Trophoblast cell (in vitro differentiated cells and primary cell): ENCODE measurements around the gene APCDD1. TPM values are rescaled to one million over a fixed set of nuclear protein-coding genes. Genes with fewer than 3 reads are reported as not detected.

Experiments
- DNase-seq, 2 donors: peaks; one replicate each; pipeline ENCODE4 v3.0.0-alpha.2; 2016
- H2AFZ ChIP-seq: 2 replicates; pipeline ENCODE4 v1.6.1; 2013; ENCODE audit warnings: low read length, moderate library complexity, mild to moderate bottlenecking; ENCODE audit not compliant: insufficient read depth, poor library complexity
- H2AK5ac ChIP-seq: 2 replicates; pipeline ENCODE4 v1.6.1; 2013; ENCODE audit warnings: mild to moderate bottlenecking, low read length
- H2BK120ac ChIP-seq: 2 replicates; pipeline ENCODE4 v1.6.1; 2013; ENCODE audit warnings: low read length, mild to moderate bottlenecking, moderate library complexity; ENCODE audit not compliant: insufficient read depth, poor library complexity
- H2BK12ac ChIP-seq: 2 replicates; pipeline ENCODE4 v1.6.1; 2013; ENCODE audit warnings: mild to moderate bottlenecking, low read length, moderate library complexity
- H2BK5ac ChIP-seq: 2 replicates; pipeline ENCODE4 v1.6.1; 2013; ENCODE audit warnings: low read length, low read depth, moderate library complexity, mild to moderate bottlenecking; ENCODE audit not compliant: poor library complexity
- H3K14ac ChIP-seq: 2 replicates; pipeline ENCODE4 v1.6.1; 2013; ENCODE audit warnings: mild to moderate bottlenecking, low read length
- H3K18ac ChIP-seq: 2 replicates; pipeline ENCODE4 v1.6.1; 2013; ENCODE audit warnings: mild to moderate bottlenecking, low read length
- H3K23ac ChIP-seq: 2 replicates; pipeline ENCODE4 v1.6.1; 2013; ENCODE audit warnings: low read length
- H3K27ac ChIP-seq: 2 replicates; pipeline ENCODE4 v1.5.1; 2013; ENCODE audit warnings: low read depth, mild to moderate bottlenecking, inconsistent platforms, low read length, moderate library complexity
- H3K27me3 ChIP-seq: 2 replicates; pipeline ENCODE4 v1.6.1; 2013; ENCODE audit warnings: inconsistent platforms, mild to moderate bottlenecking, low read length, moderate library complexity; ENCODE audit not compliant: insufficient read depth
- H3K36me3 ChIP-seq, 2 experiments: 1 replicate in 1 of 2; 2 replicates in 1 of 2; pipeline ENCODE4 v1.6.1; 2013; ENCODE audit warnings: low read length in 2 of 2, mild to moderate bottlenecking in 2 of 2, moderate library complexity in 1 of 2; ENCODE audit not compliant: insufficient read depth in 2 of 2, control insufficient read depth in 1 of 2
- H3K4ac ChIP-seq: 2 replicates; pipeline ENCODE4 v1.6.1; 2013; ENCODE audit warnings: low read depth, mild to moderate bottlenecking, low read length, moderate library complexity
- H3K4me1 ChIP-seq, 2 experiments: 1 replicate in 1 of 2; 2 replicates in 1 of 2; pipeline ENCODE4 v1.6.1; 2013; ENCODE audit warnings: low read length in 2 of 2, mild to moderate bottlenecking in 2 of 2, moderate library complexity in 1 of 2; ENCODE audit not compliant: insufficient read depth in 2 of 2, control insufficient read depth in 1 of 2
- H3K4me2 ChIP-seq: 2 replicates; pipeline ENCODE4 v1.6.1; 2013; ENCODE audit warnings: inconsistent platforms, mild to moderate bottlenecking, low read length, moderate library complexity
- H3K4me3 ChIP-seq: 2 replicates; pipeline ENCODE4 v1.5.1; 2013; ENCODE audit warnings: mild to moderate bottlenecking, low read depth, low read length, inconsistent platforms
- H3K79me1 ChIP-seq: one replicate; pipeline ENCODE4 v1.6.1; 2013; ENCODE audit warnings: low read length
- H3K79me2 ChIP-seq: 2 replicates; pipeline ENCODE4 v1.6.1; 2013; ENCODE audit warnings: low read length, mild to moderate bottlenecking; ENCODE audit not compliant: control insufficient read depth, insufficient read depth, poor library complexity
- H3K9ac ChIP-seq: 2 replicates; pipeline ENCODE4 v1.6.1; 2013; ENCODE audit warnings: mild to moderate bottlenecking, low read length
- H3K9me3 ChIP-seq: 2 replicates; pipeline ENCODE4 v1.6.1; 2013; ENCODE audit warnings: low read depth, mild to moderate bottlenecking, control low read depth, inconsistent platforms, low read length; ENCODE audit not compliant: insufficient read depth
- H4K12ac ChIP-seq: 2 replicates; pipeline ENCODE4 v1.6.1; 2013; ENCODE audit warnings: low read depth, mild to moderate bottlenecking, low read length, moderate library complexity
- H4K8ac ChIP-seq: 2 replicates; pipeline ENCODE4 v1.6.1; 2013; ENCODE audit warnings: low read depth, mild to moderate bottlenecking, low read length, moderate library complexity
- H4K91ac ChIP-seq: one replicate; pipeline ENCODE4 v1.6.1; 2013; ENCODE audit warnings: low read depth, mild to moderate bottlenecking, low read length, moderate library complexity
- WGBS: extraction: QIAGEN DNeasy Blood & Tissue Kit; methylation state at CpG from one replicate; pipeline ENCODE4 v1.1.7; 2013; ENCODE audit warnings: missing lambda C conversion rate; ENCODE audit not compliant: insufficient read length, insufficient coverage; ENCODE audit errors: extremely low coverage; 5-methylcytosine and 5-hydroxymethylcytosine counted together
- polyA plus RNA-seq: library from polyadenylated mRNA; stranded (reverse); fragments of 200-250 nt; gene quantifications from 2 replicates; pipeline ENCODE4 v1.2.3, GENCODE V29; 2013

The APCDD1 gene
- 0.81 and 1.4 TPM in 2 replicates for polyA plus RNA-seq

DNA sequence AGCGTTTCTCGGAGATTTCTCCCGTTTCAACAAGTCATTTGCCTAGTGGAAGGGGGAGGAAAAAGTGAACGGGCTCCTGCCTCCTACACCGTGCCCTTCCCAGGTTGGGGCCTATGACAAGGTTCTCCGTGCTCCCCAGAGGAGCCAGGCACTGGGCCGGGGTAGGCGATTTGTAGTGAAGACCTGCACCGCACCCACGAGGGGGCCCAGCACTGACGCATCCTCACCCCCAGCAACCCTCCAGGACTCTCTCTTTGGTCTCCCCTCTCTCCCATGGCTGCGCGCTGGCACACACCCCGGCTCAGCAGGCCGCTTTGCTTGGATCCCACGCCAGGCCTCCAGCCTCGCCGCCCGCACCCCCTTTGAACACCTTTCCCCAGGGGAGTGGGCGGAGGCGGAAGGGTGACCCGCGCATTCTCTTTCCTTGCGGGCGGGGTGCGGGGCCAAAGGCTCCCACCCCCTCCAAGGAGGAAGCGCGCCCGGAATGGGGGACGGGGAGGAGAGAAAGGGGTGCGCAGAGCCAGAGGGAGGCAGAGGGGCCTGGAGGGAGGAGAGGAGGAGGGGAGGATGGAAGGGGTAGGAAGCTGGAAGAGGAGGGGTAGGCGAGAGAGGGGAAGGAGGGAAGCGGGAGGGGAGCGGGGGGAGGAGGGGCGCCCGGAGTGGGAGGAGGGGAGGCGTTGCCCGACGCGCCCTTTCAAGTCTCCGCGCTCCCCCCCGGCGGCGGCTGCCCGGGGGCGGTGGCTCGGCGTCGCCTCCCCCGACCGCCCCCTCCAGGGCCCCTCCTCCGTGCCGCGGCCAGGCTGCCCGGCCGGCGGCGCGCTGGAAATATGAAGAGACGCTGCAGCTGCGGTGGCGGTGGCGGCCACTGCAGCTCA lies at the start of gene APCDD1:
TSS of gene APCDD1 (plus strand) at position 830 of the 875 bp plus-strand sequence. CDS start 347 bp downstream, outside the sequence.
- peaks cover 2% of the 10 kb centered on the region for H3K79me2 ChIP-seq
- no CpG with 5 or more reads among the region's 64 CpGs for WGBS
- H2BK12ac ChIP-seq, result no peak within 1 kb of the TSS
- H3K27ac ChIP-seq, result no peak within 1 kb of the TSS
- H3K4ac ChIP-seq, result no peak within 1 kb of the TSS
- H3K14ac ChIP-seq, result peak within 1 kb of the TSS; percentile 40
- no peak within 1 kb of the TSS for H4K12ac ChIP-seq
- peak; percentile 47 to 70 for DNase-seq
- no peak within 1 kb of the TSS for H2BK5ac ChIP-seq
- H4K91ac ChIP-seq, result no peak within 1 kb of the TSS
- no peak within 1 kb of the TSS for H2BK120ac ChIP-seq
- H3K4me1 ChIP-seq, result peaks cover 11 to 12% of the 10 kb centered on the region in 2 experiments
- H3K4me3 ChIP-seq, result peak within 1 kb of the TSS; percentile 67
- peak within 1 kb of the TSS; percentile 36 for H3K9ac ChIP-seq
- H2AFZ ChIP-seq, result peak within 1 kb of the TSS; percentile 76
- H3K18ac ChIP-seq, result peak within 1 kb of the TSS; percentile 29
- no peak within 1 kb of the TSS for H3K23ac ChIP-seq
- peaks cover 3% of the 10 kb centered on the region for H3K9me3 ChIP-seq
- H3K27me3 ChIP-seq, result peaks cover 11% of the 10 kb centered on the region
- peaks cover 3% of the 10 kb centered on the region for H3K79me1 ChIP-seq
- H2AK5ac ChIP-seq, result no peak within 1 kb of the TSS
- H3K4me2 ChIP-seq, result peak within 1 kb of the TSS; percentile 97
- H4K8ac ChIP-seq, result peak within 1 kb of the TSS; percentile 66
- H3K36me3 ChIP-seq, result no peaks in the 10 kb centered on the region

DNA sequence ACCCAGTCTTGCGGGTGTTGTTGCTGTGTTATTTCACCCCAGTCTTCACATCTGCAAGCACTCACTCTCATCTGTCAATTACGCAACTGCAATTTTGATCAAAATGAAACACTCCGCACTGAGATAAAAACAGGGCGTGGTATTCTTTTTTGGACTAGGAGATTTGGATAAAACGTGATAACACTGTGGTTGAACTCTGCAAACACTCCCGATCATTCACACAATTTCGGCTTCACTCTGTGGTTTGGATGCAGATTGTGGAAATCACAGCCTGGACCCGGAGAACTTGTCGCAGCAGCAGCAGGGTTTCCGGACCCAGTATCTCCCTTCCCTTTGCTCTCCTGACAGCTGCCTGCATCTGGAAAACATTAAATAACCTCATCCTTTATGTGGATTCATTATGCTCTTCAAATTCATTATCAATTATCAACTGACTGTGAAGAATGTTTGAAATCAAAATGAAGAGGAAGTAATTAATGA lies 49.4 kb upstream of the APCDD1 start:
- Histone ChIP-seq H3K14ac (no peak overlapping the region), H3K27ac (no peak overlapping the region), H3K9me3 (peaks cover 4% of the 10 kb centered on the region), H2AFZ (no peak overlapping the region), H4K91ac (no peak overlapping the region), H3K23ac (no peak overlapping the region), H3K79me1 (no peaks in the 10 kb centered on the region), H3K18ac (no peak overlapping the region), H3K79me2 (no peaks in the 10 kb centered on the region), H2BK120ac (no peak overlapping the region), H3K9ac (no peak overlapping the region), H3K36me3 (no peaks in the 10 kb centered on the region), H3K4me1 (no peaks in the 10 kb centered on the region), H2AK5ac (no peak overlapping the region), H4K12ac (no peak overlapping the region), H3K4me3 (no peak overlapping the region), H4K8ac (no peak overlapping the region), H3K4ac (no peak overlapping the region), H2BK5ac (no peak overlapping the region), H3K4me2 (no peak overlapping the region), H3K27me3 (peaks cover 3% of the 10 kb centered on the region), H2BK12ac (no peak overlapping the region)
- no CpG with 5 or more reads among the region's 10 CpGs for WGBS
- no peak for DNase-seq

DNA sequence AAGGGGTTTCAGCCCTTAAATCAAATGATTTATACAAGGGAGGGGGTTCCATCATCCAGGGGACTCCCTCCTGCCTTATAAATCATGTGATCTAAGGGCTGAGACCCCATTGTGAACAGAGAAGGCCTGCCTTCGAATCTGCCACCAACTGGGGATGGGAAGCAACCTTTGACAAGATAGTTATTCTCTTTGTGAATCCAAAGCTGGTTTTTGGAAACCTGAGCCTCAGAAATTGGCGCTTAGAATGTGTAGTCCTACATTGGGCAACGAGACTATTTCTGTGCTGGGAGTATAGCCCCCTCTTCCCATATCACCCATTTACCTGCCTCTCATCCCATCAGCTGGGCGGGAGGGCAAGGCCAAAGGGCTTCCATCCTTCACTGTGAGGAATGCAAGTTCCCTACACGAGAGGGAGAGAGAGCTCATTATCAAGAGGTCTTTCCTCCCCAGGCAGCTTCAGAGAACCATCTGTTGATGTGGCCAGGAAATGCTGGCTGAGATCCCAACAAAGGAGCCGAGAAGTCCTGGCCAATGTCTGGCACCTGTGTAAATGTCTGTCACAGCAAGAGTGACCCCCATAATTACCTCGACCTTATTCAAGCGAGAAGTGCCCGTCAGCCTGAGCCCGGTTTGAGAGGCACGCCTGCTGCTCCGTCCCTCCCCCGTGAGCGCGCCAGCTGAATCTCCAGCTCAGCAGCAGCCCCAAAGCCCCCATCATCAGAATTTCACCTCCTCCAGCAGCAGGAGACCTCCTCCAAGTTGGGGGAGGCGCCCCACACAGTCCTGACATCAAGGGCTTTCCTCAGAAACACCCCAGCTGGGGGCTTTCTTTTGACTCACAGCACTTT lies 48.4 kb upstream of the APCDD1 start:
- no peak overlapping the region for H3K4me3 ChIP-seq
- no peaks in the 10 kb centered on the region for H3K4me1 ChIP-seq
- H3K27ac ChIP-seq, result no peak overlapping the region
- no peak overlapping the region for H3K4me2 ChIP-seq
- H3K4ac ChIP-seq, result no peak overlapping the region
- no peak overlapping the region for H2AFZ ChIP-seq
- no peaks in the 10 kb centered on the region for H3K79me1 ChIP-seq
- no peak overlapping the region for H4K8ac ChIP-seq
- H3K79me2 ChIP-seq, result no peaks in the 10 kb centered on the region
- no peak overlapping the region for H3K23ac ChIP-seq
- H4K12ac ChIP-seq, result no peak overlapping the region
- H3K36me3 ChIP-seq, result no peaks in the 10 kb centered on the region
- no peak overlapping the region for H3K14ac ChIP-seq
- H2AK5ac ChIP-seq, result no peak overlapping the region
- no peak for DNase-seq
- H3K27me3 ChIP-seq, result peaks cover 3% of the 10 kb centered on the region
- H3K9ac ChIP-seq, result no peak overlapping the region
- no peak overlapping the region for H2BK12ac ChIP-seq
- H3K9me3 ChIP-seq, result peaks cover 4% of the 10 kb centered on the region
- no peak overlapping the region for H4K91ac ChIP-seq
- H3K18ac ChIP-seq, result no peak overlapping the region
- H2BK5ac ChIP-seq, result no peak overlapping the region
- no peak overlapping the region for H2BK120ac ChIP-seq
- WGBS, result no CpG with 5 or more reads among the region's 16 CpGs

DNA sequence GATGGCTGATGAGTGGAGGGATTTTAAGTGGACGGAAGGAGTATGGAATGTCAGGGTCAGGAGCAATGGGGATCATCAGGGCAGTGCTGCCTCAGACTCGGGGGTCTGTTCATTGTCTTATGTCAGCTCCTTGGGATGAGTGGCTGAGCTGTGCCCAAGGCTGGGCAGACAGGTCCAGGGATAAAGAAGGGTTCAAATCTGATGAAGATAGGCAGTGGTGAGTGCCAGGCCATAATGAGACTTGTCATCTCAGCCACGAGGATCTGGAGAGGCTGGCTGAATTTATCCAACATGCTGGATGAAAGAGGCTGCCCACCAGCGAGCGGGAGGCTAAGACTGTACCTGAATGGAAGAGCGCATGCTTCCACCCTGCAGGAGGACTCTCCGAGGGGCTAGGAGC lies 46.3 kb upstream of the APCDD1 start:
- Histone ChIP-seq H3K9ac (no peak overlapping the region), H2AK5ac (no peak overlapping the region), H3K9me3 (peaks cover 4% of the 10 kb centered on the region), H4K8ac (no peak overlapping the region), H3K18ac (no peak overlapping the region), H3K27ac (no peak overlapping the region), H2AFZ (no peak overlapping the region), H3K4me2 (no peak overlapping the region), H4K91ac (no peak overlapping the region), H3K4me3 (no peak overlapping the region), H4K12ac (no peak overlapping the region), H2BK12ac (no peak overlapping the region), H3K4me1 (no peaks in the 10 kb centered on the region), H3K36me3 (no peaks in the 10 kb centered on the region), H3K79me1 (no peaks in the 10 kb centered on the region), H3K14ac (no peak overlapping the region), H2BK120ac (no peak overlapping the region), H3K79me2 (no peaks in the 10 kb centered on the region), H3K23ac (no peak overlapping the region), H3K4ac (no peak overlapping the region), H3K27me3 (no peaks in the 10 kb centered on the region), H2BK5ac (no peak overlapping the region)
- WGBS, result no CpG with 5 or more reads among the region's 7 CpGs
- no peak for DNase-seq
